GM11168 (cell line): Measurements from ENCODE around the gene ASTN2.

Experiments
- in situ Hi-C: fragments of 300-500 bp; cut with MboI; formaldehyde crosslinking; loops from one replicate; pipeline ENCODE4 v1.12.0; 2022; ENCODE audit warnings: low sequenced_read_pairs; ENCODE audit not compliant: unreplicated experiment

ASTN2 gene

GRCh38 chr9:116990592-116990991 is 424.3 kb downstream of the ASTN2 start:
- in situ Hi-C loops = no loop called here

DNA sequence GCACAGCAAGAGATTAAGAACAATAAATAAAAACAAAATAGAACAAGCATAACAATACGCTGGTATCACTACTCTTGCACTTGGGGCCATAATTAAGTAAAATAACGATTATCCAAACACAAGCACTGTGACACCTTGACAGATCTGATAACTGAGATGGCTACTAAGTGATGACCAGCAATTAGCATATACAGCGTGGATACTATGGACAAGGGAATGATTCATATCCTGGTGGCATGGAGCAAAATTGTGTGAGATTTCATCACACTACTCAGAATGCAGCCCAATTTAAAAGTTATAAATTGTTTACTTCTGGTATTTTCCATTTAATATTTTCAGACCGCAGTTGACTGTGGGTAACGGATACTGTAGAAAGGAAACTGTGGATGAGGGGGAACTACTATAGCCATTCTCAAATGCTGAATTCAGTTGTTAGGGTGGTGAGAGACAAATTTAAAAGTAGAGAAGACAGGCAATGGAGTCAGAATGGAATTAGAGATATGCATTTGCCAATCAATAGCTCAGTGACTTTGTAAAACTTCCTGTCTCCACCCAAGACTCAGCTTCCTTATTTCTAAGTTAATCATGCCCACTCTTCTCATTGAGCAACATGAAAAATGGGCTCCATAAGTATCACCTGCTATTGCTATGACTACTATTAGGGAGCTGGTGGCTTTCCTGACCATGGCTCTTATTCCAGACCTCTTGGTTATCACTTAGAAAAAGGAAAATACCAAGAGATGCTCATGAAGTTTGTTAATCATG is 427.0 kb downstream of the ASTN2 start:
- in situ Hi-C loops = no loop called here

GRCh38 chr9:116986015-116986414 is 428.8 kb downstream of the ASTN2 start:
- in situ Hi-C loops = no loop called here

DNA sequence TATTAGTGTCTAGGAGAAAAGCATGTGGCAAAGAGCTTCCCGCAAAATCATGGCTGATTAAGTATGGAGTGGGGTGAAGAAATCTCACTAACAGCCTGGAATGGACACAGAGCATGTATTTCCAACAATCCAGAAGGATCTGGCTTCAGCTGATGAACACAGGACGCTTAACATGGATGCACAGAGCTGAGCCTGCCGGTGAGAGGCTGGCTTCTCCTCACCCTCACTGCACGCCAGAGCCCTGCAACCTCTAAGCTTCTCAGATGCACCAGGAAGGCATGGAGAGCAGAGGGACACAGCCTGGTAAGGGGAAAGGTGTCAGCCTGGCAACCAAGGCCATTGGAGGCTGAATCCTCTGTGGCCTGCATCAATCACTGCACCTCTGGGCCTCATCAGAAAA is 429.3 kb downstream of the ASTN2 start:
- in situ Hi-C loops = no loop called here

DNA sequence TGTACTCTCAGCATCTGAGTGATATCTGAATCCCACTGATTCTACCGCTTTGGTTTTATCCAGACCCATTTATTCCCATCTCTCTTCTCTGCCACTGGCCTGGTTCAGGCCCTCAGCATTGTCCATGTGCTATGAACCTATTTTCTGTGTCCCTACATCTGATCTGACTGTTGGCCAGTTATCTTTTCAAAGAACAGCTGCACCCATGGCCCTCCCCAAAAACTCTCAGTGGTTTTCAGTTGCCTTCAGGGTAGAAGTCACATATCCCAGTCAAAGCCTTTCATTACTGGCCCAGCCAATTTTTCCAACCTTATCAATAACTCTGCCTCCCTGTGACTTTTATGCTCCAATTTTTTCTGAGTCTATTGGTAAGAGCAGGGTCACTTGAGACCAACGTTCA is 430.7 kb downstream of the ASTN2 start:
- in situ Hi-C loops = no loop called here

- in situ Hi-C loops = no loop called here
These were observed 434.2 kb downstream of the ASTN2 start for GRCh38 chr9:116980582-116981120.

- in situ Hi-C loops = no loop called here
These were observed 435.4 kb downstream of the ASTN2 start for GRCh38 chr9:116979456-116979855.

- in situ Hi-C loops = no loop called here
These were observed 436.7 kb downstream of the ASTN2 start for GRCh38 chr9:116978155-116978554.

DNA sequence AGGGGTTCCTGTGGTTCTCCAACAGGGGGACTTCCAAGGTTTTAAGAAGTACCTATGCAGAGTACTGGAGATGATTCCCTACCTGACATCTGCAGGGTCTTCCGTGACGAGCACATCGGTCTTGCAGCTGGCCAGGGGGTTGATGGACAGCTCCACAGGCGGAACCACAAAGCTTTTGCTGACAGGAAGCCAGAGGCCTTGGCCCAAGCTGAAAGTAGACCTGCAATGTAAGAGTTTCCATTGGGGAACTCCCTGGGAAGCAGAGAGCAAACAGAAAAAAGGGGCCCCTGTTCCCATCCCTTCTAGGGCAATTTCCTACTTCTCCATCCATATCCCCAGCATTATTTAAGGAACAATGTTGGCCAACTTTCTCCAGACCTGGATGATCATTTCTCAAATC is 439.7 kb downstream of the ASTN2 start:
- in situ Hi-C loops = no loop called here

GRCh38 chr9:116966199-116966598 is 448.7 kb downstream of the ASTN2 start:
- in situ Hi-C loops = no loop called here

DNA sequence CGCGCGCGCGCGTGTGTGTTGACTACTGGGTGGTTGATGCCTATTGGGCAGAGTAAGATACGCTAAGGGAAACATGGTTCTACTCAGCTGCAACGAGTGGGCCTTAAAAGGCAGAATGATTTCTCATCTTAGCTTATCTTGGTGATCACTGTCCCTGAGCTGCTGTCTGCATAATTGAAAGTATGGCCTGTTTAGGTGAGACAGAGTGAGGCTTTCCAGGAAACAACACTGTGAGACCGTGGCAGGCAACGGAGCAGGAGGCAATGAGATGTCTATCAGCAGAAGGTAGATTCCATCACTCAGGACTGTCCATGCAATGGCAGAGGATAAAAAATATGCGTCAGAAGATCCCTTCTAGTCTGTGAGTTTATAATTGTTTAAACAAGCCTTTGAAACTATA is 450.6 kb downstream of the ASTN2 start:
- in situ Hi-C loops = no loop called here

DNA sequence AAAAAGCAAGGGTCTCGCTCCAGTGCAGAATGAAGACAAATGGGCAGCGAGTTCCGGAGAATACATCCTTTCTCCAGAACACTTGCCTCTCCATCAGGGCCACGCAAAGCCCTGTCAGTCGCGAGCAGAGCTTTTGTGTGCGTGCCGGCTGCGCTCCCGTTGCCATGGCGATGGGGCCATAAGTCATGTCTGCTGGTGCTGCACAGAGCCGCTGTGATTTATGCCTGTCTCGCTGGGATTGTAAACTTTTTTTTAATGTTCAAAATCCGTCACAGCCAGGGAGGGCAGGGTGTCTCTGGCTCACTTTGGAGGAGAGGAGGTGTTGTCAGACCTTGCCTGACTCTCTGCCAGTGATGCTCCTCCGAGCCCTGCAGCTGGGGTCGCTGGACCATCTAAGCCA is 455.0 kb downstream of the ASTN2 start:
- in situ Hi-C loops = no loop called here

DNA sequence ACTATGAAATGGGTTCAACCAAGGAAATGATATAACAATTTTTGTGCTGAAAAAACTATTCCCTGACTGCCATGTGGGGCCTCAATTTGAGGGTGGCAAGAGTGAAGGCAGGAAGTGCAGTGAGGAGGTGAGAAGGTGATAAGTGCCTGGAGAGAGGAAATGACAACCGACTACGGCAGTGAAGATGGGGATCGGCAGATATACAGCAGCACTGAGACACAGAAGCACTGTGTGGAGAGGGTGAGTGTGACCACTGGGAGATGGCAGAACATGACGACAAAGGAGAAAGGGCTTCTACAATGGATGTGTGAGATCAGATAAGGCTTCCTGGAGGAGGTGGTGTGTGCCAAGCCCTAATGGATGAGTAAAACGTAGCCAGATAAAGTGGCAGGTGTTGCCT is 456.0 kb downstream of the ASTN2 start:
- in situ Hi-C loops = no loop called here

- in situ Hi-C loops = no loop called here
These were observed 460.1 kb downstream of the ASTN2 start for GRCh38 chr9:116954731-116955130.

DNA sequence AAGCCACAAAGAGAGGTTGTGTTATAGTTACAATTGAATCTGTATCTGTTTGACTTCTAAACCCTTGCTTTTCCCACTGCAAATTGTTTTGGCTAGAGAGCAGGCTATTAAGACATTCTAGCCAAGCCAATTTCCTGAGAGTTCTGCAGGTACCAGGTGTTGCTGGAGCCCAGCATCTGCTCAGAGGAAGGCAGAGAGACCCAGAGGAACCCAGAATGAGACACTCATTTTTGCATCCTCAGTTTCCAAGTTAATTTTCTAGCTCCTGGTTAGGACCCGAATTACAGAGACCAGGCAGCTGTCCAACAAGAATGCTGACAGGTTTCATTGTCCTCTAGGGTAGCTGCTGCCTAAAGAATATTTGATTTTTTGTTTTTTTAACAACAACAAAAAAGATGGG is 461.6 kb downstream of the ASTN2 start:
- in situ Hi-C loops = no loop called here

DNA sequence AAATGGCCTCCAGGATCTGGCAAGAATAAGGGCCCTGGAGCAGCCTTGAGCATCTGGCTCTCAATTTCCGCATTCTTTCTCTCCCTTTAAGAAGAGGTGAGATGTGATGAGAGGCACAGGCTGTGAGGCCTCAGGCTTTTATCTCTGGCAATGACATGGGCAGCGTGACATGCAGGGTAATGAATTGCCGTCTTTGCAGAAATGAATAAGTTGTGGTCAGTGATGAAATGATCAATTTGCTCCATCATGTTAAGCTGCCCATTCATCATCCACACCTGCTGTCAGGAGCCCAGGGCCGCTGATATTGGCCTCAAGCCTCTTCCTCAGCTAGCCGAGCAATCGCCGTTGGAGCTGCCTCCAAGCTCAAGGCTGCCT is 462.4 kb downstream of the ASTN2 start:
- in situ Hi-C loops = no loop called here

DNA sequence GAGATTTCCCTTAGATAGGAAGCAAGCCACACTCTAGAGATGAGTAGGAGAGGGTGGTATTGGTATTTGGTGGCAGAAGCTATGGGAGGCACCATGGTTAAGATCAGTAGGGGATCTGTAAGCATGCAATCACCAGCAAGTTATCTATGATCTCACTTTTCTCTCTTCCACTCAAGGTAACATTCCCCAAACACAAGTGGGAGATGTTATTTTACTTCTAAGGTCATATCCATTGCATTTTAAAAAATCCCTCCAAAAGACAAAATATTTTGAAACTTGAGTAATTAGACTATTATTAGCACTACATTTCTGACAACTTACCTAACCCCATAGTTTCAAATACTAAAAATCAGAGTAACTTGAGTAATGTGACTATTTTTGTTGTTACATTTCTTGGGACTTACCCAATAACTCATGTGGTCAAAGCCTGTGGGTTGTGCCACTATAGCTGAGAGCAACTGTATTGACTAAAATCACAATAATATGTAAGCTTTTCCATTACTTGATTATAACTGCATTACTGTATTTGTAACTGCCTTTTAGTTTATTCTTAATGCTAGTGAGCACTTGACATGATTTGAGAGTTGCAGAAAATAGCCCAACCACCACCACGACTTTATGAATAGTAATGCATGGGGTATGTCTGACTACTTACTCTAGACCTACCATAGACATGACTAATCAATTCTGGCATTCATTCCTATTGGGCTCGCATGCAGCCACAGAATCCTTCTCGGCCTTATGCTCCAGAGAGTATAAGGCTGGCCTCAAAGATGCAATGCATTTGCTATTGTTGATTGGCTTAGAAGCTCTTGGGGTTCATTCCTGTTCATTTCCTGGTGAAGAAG is 463.0 kb downstream of the ASTN2 start:
- in situ Hi-C loops = no loop called here

DNA sequence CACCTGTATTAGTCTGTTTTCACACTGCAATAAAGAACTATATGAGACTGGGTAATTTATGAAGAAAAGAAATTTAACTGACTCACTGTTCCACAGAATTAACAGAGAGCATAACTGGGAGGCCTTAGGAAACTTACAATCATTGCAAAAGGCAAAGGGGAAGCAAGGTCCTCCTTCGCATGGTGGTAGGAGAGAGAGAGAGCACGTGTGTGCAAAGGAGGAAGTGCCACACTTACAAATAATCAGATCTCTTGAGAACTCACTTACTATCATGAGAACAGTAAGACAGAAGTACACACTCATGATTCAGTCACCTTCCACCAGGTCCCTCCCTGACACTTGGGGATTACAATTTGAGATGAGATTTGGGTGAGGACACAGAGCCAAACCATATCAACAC is 469.0 kb downstream of the ASTN2 start:
- in situ Hi-C loops = no loop called here

DNA sequence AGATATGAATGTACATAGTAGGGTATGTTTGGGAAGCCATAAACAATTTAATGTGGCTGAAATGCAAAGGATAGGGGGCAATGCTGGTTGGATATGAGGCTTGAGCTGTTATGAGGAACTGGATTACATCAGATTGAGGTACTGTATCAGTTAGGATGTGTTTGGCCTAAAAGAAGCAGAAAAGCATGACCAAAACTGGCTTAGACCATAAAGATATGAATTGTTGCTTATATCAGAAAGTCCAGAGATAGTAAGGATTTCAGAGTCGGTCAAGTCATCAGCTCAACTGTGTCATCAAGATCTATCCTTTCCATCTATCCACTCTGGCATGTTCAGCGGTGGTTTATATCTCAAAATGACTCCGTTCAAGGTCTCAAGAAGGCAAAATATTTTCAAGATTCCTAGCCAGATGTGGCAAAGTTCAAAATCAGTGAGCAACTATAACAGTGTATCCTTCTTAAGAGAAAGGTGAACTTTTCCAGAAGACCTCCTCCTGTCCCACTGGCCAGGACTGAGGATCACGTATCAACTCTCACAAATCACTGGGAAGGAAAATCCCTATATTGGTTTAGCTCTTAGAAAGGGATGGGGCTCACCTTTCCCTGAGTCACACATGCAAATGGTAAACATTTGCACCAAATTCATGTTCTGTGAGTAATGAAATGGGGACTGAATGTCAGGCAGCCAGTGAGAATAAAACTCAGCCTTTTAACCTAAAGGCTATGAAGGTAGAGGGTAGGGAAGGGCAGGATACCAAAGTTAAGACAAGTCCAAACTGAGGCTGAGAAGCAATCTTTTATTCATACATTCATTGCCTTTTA is 469.9 kb downstream of the ASTN2 start:
- in situ Hi-C loops = no loop called here

DNA sequence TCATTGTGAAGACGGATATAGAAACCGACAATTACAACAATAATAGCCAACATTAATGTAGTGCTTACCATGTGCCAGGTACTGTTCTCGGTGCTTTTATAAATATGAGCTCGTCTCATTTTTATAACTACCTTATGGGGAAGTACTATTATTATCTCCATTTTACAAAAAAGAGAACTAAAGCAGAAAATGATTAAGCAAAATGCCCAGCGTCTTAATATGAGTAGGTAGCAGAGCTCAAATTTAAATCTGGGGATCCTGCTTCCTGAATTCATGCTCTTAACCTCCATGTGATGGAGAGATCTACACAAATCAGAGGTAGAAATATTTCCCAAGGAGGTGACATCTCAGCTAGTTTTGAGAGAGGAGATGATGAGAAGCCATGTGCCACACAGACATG is 470.9 kb downstream of the ASTN2 start:
- in situ Hi-C loops = no loop called here
